DND-41 (cell line): ENCODE results near the gene TRIM22.
A peak's percentile ranks its signal among the peaks of the same experiment; 100 is the strongest.

ENCODE experiments used
- ATAC-seq: fragments of 200-7000 bp; cut with Tn5 transposase; 3 replicates; pipeline ENCODE4 v1.9.1; 2021; ENCODE audit warnings: low read depth; ENCODE audit not compliant: insufficient read depth
- DNase-seq: peaks from one replicate; pipeline ENCODE4 v3.0.0-alpha.2; 2020
- H2AFZ ChIP-seq: 2 replicates; pipeline ENCODE4 v1.6.0; 2012; ENCODE audit warnings: low read depth, low read length
- H3K27ac ChIP-seq: 2 replicates; pipeline ENCODE4 v1.5.1; 2012; ENCODE audit warnings: low read length, inconsistent platforms
- H3K27me3 ChIP-seq: fragments of 200-600 bp; sonication (generic); 2 replicates; pipeline ENCODE4 v1.6.0; 2012; ENCODE audit warnings: low read length, mild to moderate bottlenecking, inconsistent platforms; ENCODE audit not compliant: insufficient read depth, poor library complexity
- H3K36me3 ChIP-seq: 2 replicates; pipeline ENCODE4 v1.5.1; 2012; ENCODE audit warnings: low read length, inconsistent platforms; ENCODE audit not compliant: insufficient read depth
- H3K4me1 ChIP-seq: 2 replicates; pipeline ENCODE4 v1.5.1; 2012; ENCODE audit warnings: mild to moderate bottlenecking, low read length; ENCODE audit not compliant: insufficient read depth
- H3K4me2 ChIP-seq: 2 replicates; pipeline ENCODE4 v1.6.0; 2012; ENCODE audit warnings: mild to moderate bottlenecking, moderate library complexity, low read length, inconsistent platforms; ENCODE audit not compliant: insufficient read depth
- H3K4me3 ChIP-seq, 2 experiments: fragments of 200-600 bp in 1 of 2; shearing (Covaris generic) in 1 of 2; 2 replicates each; pipeline ENCODE4 v1.5.1; 2012 to 2016; ENCODE audit warnings: inconsistent platforms in 2 of 2, low read length in 2 of 2, mild to moderate bottlenecking in 2 of 2, low read depth in 1 of 2, moderate library complexity in 1 of 2
- H3K79me2 ChIP-seq: 2 replicates; pipeline ENCODE4 v1.6.0; 2012; ENCODE audit warnings: low read length, inconsistent platforms; ENCODE audit not compliant: insufficient read depth
- H3K9ac ChIP-seq: 2 replicates; pipeline ENCODE4 v1.6.0; 2012; ENCODE audit warnings: low read depth, mild to moderate bottlenecking, inconsistent platforms, low read length, moderate library complexity
- H3K9me3 ChIP-seq: 2 replicates; pipeline ENCODE4 v1.5.1; 2012; ENCODE audit warnings: low read length, moderate library complexity, mild to moderate bottlenecking, inconsistent platforms; ENCODE audit not compliant: insufficient read depth, severe bottlenecking
- H4K20me1 ChIP-seq: 2 replicates; pipeline ENCODE4 v1.6.0; 2012; ENCODE audit warnings: low read length; ENCODE audit not compliant: insufficient read depth
- EZH2 ChIP-seq: IDR thresholded peaks from 3 replicates; pipeline ENCODE4 v1.6.1; 2012; ENCODE audit warnings: borderline replicate concordance, low read depth, mild to moderate bottlenecking, moderate library complexity, low read length, inconsistent platforms; ENCODE audit not compliant: severe bottlenecking
- TF ChIP-seq, protein P1 (sequence below): IDR thresholded peaks from 2 replicates; pipeline ENCODE4 v1.5.1; 2012; ENCODE audit warnings: borderline replicate concordance, low read length, moderate library complexity, mild to moderate bottlenecking; ENCODE audit not compliant: poor library complexity, severe bottlenecking; ENCODE audit errors: extremely low read depth

The TRIM22 gene

GRCh38 chr11:5689551-5689983 lies at the start of gene TRIM22:
TSS of gene TRIM22 (plus strand) at chr11:5689790. CDS start at chr11:5696233, 6,443 bp downstream.
- Histone ChIP-seq H3K9ac (peak within 1 kb of the TSS; percentile 62), H2AFZ (peak within 1 kb of the TSS; percentile 69), H3K79me2 (peaks cover 36% of the 10 kb centered on the region), H3K4me2 (peak within 1 kb of the TSS; percentile 74), H3K27me3 (no peaks in the 10 kb centered on the region), H3K4me3 (peak within 1 kb of the TSS; percentile 25 to 60), H3K36me3 (no peaks in the 10 kb centered on the region), H4K20me1 (no peaks in the 10 kb centered on the region), H3K27ac (peak within 1 kb of the TSS; percentile 87), H3K9me3 (no peaks in the 10 kb centered on the region), H3K4me1 (peaks cover 47% of the 10 kb centered on the region)
- TF ChIP-seq EZH2 = no peak
- TF ChIP-seq, protein P1, sequence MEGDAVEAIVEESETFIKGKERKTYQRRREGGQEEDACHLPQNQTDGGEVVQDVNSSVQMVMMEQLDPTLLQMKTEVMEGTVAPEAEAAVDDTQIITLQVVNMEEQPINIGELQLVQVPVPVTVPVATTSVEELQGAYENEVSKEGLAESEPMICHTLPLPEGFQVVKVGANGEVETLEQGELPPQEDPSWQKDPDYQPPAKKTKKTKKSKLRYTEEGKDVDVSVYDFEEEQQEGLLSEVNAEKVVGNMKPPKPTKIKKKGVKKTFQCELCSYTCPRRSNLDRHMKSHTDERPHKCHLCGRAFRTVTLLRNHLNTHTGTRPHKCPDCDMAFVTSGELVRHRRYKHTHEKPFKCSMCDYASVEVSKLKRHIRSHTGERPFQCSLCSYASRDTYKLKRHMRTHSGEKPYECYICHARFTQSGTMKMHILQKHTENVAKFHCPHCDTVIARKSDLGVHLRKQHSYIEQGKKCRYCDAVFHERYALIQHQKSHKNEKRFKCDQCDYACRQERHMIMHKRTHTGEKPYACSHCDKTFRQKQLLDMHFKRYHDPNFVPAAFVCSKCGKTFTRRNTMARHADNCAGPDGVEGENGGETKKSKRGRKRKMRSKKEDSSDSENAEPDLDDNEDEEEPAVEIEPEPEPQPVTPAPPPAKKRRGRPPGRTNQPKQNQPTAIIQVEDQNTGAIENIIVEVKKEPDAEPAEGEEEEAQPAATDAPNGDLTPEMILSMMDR = no peak
- DNase-seq = peak; percentile 74
- ATAC-seq = peak; percentile 79

- Histone ChIP-seq H3K9me3 (no peaks in the 10 kb centered on the region), H3K27ac (no peak overlapping the region), H3K9ac (no peak overlapping the region), H3K4me2 (no peak overlapping the region), H2AFZ (no peak overlapping the region), H3K36me3 (no peaks in the 10 kb centered on the region; the same call in 1 of the 2 replicates), H4K20me1 (no peaks in the 10 kb centered on the region), H3K79me2 (no peaks in the 10 kb centered on the region), H3K27me3 (no peaks in the 10 kb centered on the region), H3K4me3 (no peak overlapping the region), H3K4me1 (no peaks in the 10 kb centered on the region)
- DNase-seq (no peak), ATAC-seq (no peak)
- TF ChIP-seq EZH2 = no peak
- TF ChIP-seq, protein P1 = no peak
Observed at GRCh38 chr11:5639953-5640352, 49.6 kb upstream of the TRIM22 start.

DNA sequence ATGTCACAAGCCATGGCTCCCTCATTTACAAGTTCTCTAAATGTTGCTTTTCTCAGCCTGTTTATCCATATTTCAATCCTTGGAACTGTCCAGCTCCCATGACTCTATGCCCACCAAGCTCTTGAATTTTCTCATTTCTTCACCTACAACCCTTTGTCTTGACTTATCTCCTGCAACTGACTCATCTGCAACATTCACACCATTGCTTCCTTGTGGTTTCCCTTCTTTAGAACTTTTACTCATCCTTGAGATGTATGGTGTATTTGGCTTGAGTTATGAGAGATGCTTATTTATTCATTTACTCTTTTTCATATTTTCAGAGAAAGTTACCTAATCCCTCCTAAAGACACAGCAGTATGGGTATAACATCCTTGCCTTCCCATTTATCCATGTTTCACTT lies 46.0 kb upstream of the TRIM22 start:
- no peak overlapping the region for H3K9ac ChIP-seq
- H3K4me1 ChIP-seq = no peaks in the 10 kb centered on the region
- H3K4me2 ChIP-seq = no peak overlapping the region
- no peaks in the 10 kb centered on the region for H3K27me3 ChIP-seq
- H3K36me3 ChIP-seq = no peaks in the 10 kb centered on the region; the same call in 1 of the 2 replicates
- H4K20me1 ChIP-seq = no peaks in the 10 kb centered on the region
- H3K4me3 ChIP-seq = no peak overlapping the region
- H2AFZ ChIP-seq = no peak overlapping the region
- no peaks in the 10 kb centered on the region for H3K79me2 ChIP-seq
- no peaks in the 10 kb centered on the region for H3K9me3 ChIP-seq
- H3K27ac ChIP-seq = no peak overlapping the region
- TF ChIP-seq EZH2 = no peak
- TF ChIP-seq, protein P1 = no peak
- DNase-seq (no peak), ATAC-seq (no peak)

DNA sequence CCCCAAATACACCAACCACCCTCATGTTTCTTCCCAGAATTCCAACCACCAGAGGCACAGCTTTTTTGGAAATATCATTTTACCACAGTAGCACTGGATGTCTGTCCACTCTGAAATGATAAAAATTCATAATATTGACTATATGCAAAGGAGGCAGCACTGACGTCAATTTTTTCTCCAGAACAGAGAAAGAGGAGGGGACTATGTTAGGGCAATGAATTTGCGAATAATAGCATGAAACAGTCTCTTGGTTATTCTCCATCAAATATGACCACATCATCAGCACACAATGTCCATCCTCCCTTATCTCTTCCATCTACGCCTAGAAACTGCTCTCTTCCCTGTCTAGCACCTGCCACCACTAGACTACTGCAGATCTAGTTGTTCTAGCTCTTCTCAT lies 43.5 kb upstream of the TRIM22 start:
- no peak for ATAC-seq
- Histone ChIP-seq H4K20me1 (no peaks in the 10 kb centered on the region), H3K36me3 (no peaks in the 10 kb centered on the region; the same call in 1 of the 2 replicates), H2AFZ (no peak overlapping the region), H3K4me2 (no peak overlapping the region), H3K9ac (no peak overlapping the region), H3K27ac (no peak overlapping the region), H3K27me3 (no peaks in the 10 kb centered on the region), H3K79me2 (no peaks in the 10 kb centered on the region), H3K9me3 (no peaks in the 10 kb centered on the region), H3K4me1 (no peaks in the 10 kb centered on the region), H3K4me3 (no peak overlapping the region)
- TF ChIP-seq EZH2 = no peak
- TF ChIP-seq, protein P1 = no peak
- no peak for DNase-seq
